Loucy (cell line): ENCODE results near the gene DNM3.

ENCODE experiments used
- H2AFZ ChIP-seq: fragments of 200-600 bp; sonication (generic); 2 replicates; pipeline ENCODE4 v1.6.0; 2016; ENCODE audit warnings: antibody characterized with exemption, mild to moderate bottlenecking, low read length, moderate library complexity
- H3F3A ChIP-seq: fragments of 200-600 bp; 2 replicates; pipeline ENCODE4 v1.6.0; 2016; ENCODE audit warnings: antibody characterized with exemption, low read depth, mild to moderate bottlenecking
- H3K27me3 ChIP-seq: fragments of 200-600 bp; sonication (generic); 2 replicates; pipeline ENCODE4 v1.6.1; 2014; ENCODE audit warnings: low read length, mild to moderate bottlenecking; ENCODE audit not compliant: insufficient read depth, poor library complexity, severe bottlenecking
- H3K36me3 ChIP-seq: fragments of 200-600 bp; sonication (generic); 2 replicates; pipeline ENCODE4 v1.6.1; 2016; ENCODE audit warnings: low read length; ENCODE audit not compliant: insufficient read depth
- H3K4me1 ChIP-seq: fragments of 200-600 bp; sonication (generic); 2 replicates; pipeline ENCODE4 v1.5.1; 2014; ENCODE audit warnings: low read length, mild to moderate bottlenecking; ENCODE audit not compliant: insufficient read depth, poor library complexity, severe bottlenecking
- H3K4me2 ChIP-seq: fragments of 200-600 bp; sonication (generic); 2 replicates; pipeline ENCODE4 v1.6.0; 2014; ENCODE audit warnings: antibody characterized with exemption, low read length, low read depth, mild to moderate bottlenecking; ENCODE audit not compliant: poor library complexity, severe bottlenecking
- H3K4me3 ChIP-seq: fragments of 200-600 bp; sonication (generic); 2 replicates; pipeline ENCODE4 v1.5.1; 2014; ENCODE audit warnings: low read length, mild to moderate bottlenecking, mixed read lengths; ENCODE audit not compliant: poor library complexity, severe bottlenecking
- H3K79me2 ChIP-seq: fragments of 200-600 bp; sonication (generic); 2 replicates; pipeline ENCODE4 v1.6.1; 2014; ENCODE audit warnings: low read length; ENCODE audit not compliant: insufficient read depth
- H3K9ac ChIP-seq: fragments of 200-600 bp; sonication (generic); 2 replicates; pipeline ENCODE4 v1.6.0; 2014; ENCODE audit warnings: mild to moderate bottlenecking, low read depth, low read length, moderate library complexity; ENCODE audit not compliant: poor library complexity, severe bottlenecking
- H3K9me2 ChIP-seq: fragments of 200-600 bp; sonication (generic); replicated peaks from 2 replicates; pipeline ENCODE4 v1.6.1; 2016; ENCODE audit warnings: low read depth, low read length, mixed read lengths
- H3K9me3 ChIP-seq: fragments of 200-600 bp; sonication (generic); 2 replicates; pipeline ENCODE4 v1.6.1; 2014; ENCODE audit warnings: mild to moderate bottlenecking, antibody characterized with exemption, low read length, low read depth; ENCODE audit not compliant: insufficient read depth
- H4K20me1 ChIP-seq: fragments of 200-600 bp; sonication (generic); 2 replicates; pipeline ENCODE4 v1.6.0; 2014; ENCODE audit warnings: antibody characterized with exemption, low read length, mild to moderate bottlenecking; ENCODE audit not compliant: insufficient read depth, poor library complexity, severe bottlenecking
- EZH2phosphoT487 ChIP-seq: fragments of 200-600 bp; IDR thresholded peaks from 2 replicates; pipeline ENCODE4 v1.6.1; 2018; ENCODE audit warnings: antibody characterized with exemption, mild to moderate bottlenecking, moderate library complexity, borderline replicate concordance
- TF ChIP-seq, protein P1 (sequence below): fragments of 200-600 bp; sonication (generic); conservative IDR thresholded peaks from 2 replicates; pipeline ENCODE4 v1.5.1; 2014; ENCODE audit warnings: mild to moderate bottlenecking, antibody characterized with exemption, low read length

DNM3 gene

DNA sequence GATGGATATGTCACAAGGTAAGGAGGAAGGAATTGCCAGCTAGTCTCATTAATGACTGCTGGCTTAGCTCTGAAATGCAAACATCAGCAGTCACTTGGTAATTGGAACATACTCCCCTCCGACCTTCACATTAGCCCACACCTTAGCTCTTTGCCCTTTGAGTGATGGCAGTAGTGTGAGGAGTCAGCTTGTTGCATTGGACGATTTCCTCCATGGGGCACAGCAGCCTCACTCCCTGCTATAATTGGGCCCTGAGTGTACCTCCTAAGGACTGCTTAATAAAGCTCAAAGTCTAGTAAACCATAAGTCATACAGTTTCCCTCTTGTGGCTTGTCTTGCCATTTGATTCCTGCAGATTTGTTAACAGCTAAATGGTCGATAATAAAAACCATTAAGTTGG is 40.4 kb upstream of the DNM3 start:
- H3K36me3 ChIP-seq: peaks cover 25% of the 10 kb centered on the region; the same call in 1 of the 2 replicates
- H4K20me1 ChIP-seq: no peaks in the 10 kb centered on the region
- H3K79me2 ChIP-seq: no peaks in the 10 kb centered on the region
- no peak overlapping the region for H3K9ac ChIP-seq
- TF ChIP-seq, protein P1, sequence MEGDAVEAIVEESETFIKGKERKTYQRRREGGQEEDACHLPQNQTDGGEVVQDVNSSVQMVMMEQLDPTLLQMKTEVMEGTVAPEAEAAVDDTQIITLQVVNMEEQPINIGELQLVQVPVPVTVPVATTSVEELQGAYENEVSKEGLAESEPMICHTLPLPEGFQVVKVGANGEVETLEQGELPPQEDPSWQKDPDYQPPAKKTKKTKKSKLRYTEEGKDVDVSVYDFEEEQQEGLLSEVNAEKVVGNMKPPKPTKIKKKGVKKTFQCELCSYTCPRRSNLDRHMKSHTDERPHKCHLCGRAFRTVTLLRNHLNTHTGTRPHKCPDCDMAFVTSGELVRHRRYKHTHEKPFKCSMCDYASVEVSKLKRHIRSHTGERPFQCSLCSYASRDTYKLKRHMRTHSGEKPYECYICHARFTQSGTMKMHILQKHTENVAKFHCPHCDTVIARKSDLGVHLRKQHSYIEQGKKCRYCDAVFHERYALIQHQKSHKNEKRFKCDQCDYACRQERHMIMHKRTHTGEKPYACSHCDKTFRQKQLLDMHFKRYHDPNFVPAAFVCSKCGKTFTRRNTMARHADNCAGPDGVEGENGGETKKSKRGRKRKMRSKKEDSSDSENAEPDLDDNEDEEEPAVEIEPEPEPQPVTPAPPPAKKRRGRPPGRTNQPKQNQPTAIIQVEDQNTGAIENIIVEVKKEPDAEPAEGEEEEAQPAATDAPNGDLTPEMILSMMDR: no peak
- TF ChIP-seq EZH2phosphoT487: no peak
- no peaks in the 10 kb centered on the region for H3K9me2 ChIP-seq
- H3K4me3 ChIP-seq: no peak overlapping the region
- no peaks in the 10 kb centered on the region for H3F3A ChIP-seq
- H3K27me3 ChIP-seq: no peaks in the 10 kb centered on the region
- H2AFZ ChIP-seq: no peak overlapping the region
- H3K4me2 ChIP-seq: no peak overlapping the region
- peaks cover 3% of the 10 kb centered on the region for H3K4me1 ChIP-seq
- H3K9me3 ChIP-seq: no peaks in the 10 kb centered on the region

DNA sequence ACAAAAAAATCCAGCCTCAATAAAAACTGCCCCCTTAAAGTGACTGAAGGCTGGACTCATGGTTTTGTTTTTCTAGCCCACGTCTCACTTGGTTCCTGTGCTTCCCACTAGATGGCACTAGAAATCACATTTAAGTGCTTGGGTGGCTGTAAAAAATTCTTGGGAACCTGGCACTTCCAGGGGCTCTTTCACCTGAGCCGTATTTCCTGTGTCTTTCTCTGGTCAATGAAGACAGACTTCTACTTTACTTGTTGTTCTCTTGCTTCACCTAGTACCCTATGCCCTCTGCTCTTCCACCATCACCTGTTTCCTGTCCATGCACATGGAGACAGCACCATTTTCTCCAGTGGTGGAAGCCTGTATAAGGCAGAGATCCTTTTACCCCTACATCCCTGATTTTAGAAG is 39.8 kb upstream of the DNM3 start:
- no peak overlapping the region for H3K4me3 ChIP-seq
- no peaks in the 10 kb centered on the region for H3K27me3 ChIP-seq
- H3K9me3 ChIP-seq: no peaks in the 10 kb centered on the region
- no peak overlapping the region for H3K4me2 ChIP-seq
- H3K9me2 ChIP-seq: no peaks in the 10 kb centered on the region
- no peaks in the 10 kb centered on the region for H3F3A ChIP-seq
- H3K36me3 ChIP-seq: peaks cover 19% of the 10 kb centered on the region; the same call in 1 of the 2 replicates
- H3K79me2 ChIP-seq: no peaks in the 10 kb centered on the region
- H4K20me1 ChIP-seq: no peaks in the 10 kb centered on the region
- H3K9ac ChIP-seq: no peak overlapping the region
- peaks cover 3% of the 10 kb centered on the region for H3K4me1 ChIP-seq
- TF ChIP-seq, protein P1: peak; percentile 90
- no peak for TF ChIP-seq EZH2phosphoT487
- H2AFZ ChIP-seq: no peak overlapping the region

DNA sequence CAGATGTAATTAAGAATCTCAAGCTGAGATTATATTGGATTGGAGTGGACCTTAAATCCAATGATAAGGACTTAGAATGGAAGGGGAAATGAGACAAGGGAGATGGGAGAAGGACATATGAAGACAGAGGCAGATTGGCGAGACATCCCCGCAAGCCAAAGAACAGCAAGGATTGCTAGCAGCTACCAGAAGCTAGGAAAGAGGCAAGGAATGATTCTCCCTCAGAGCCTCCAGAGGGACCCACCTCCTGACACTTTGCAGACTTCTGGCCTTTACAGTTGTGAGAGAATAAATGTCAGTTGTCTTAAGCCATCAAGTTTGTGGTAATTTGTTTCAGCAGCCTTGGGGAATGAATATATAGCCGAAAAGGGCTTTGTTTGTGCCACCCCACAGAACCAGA is 39.1 kb upstream of the DNM3 start:
- Histone ChIP-seq H3K36me3 (peaks cover 12% of the 10 kb centered on the region; the same call in 1 of the 2 replicates), H3K4me1 (peaks cover 3% of the 10 kb centered on the region)

More for the DNA sequence above, 39.1 kb upstream of the DNM3 start:
- Histone ChIP-seq H3F3A (no peaks in the 10 kb centered on the region), H2AFZ (no peak overlapping the region), H3K9me2 (no peaks in the 10 kb centered on the region), H3K27me3 (no peaks in the 10 kb centered on the region), H3K9ac (no peak overlapping the region), H3K79me2 (no peaks in the 10 kb centered on the region), H3K4me3 (no peak overlapping the region), H4K20me1 (no peaks in the 10 kb centered on the region), H3K4me2 (no peak overlapping the region), H3K9me3 (no peaks in the 10 kb centered on the region)
- TF ChIP-seq, protein P1: no peak
- no peak for TF ChIP-seq EZH2phosphoT487
